ENCODE data around the gene NELL2. TPM values are rescaled to one million over a fixed set of nuclear protein-coding genes. Genes with fewer than 3 reads are reported as not detected.
"Not testable (repeated sequence)": the region's sequence is repeated elsewhere in the genome, so short reads cannot be mapped to it uniquely, and the experiment has no call there.

The NELL2 gene
- total RNA-seq, result 1 to 10 TPM; 5.8 to 7.2 TPM

- H3K4me3 ChIP-seq, result peak within 1 kb of the TSS; percentile 34 to 41
- no peaks in the 10 kb centered on the region for H3K9me3 ChIP-seq
- intact Hi-C loops (cut with DNase I), result no loop called here
- no peaks in the 10 kb centered on the region for H3K27me3 ChIP-seq (replicated peaks; ENCODE audit: insufficient read depth)
- TF ChIP-seq POLR2A (IDR thresholded peaks at IDR 0.05) (no peak), POLR2AphosphoS5 (IDR thresholded peaks at IDR 0.05) (no peak), CTCF (IDR thresholded peaks at IDR 0.05) (no peak)
- no peaks in the 10 kb centered on the region for H3K4me1 ChIP-seq (replicated peaks)
- H3K36me3 ChIP-seq, result no peaks in the 10 kb centered on the region
- H3K27ac ChIP-seq, result peak within 1 kb of the TSS; percentile 0 to 5
- DNase-seq (ENCODE audit: low spot score), result peak; percentile 40
- WGBS, result under 1% methylated on average over 38 of the region's 53 CpGs
Measured at GRCh38 chr12:44875954-44876543, at the start of gene NELL2. NELL2 (minus strand) TSS chr12:44876315; CDS start chr12:44875869, 446 bp downstream.

- no peaks in the 10 kb centered on the region for H3K27me3 ChIP-seq (replicated peaks; ENCODE audit: insufficient read depth)
- H3K36me3 ChIP-seq, result no peaks in the 10 kb centered on the region
- H3K4me3 ChIP-seq, result no peak overlapping the region
- H3K4me1 ChIP-seq (replicated peaks), result no peaks in the 10 kb centered on the region
- no peak for DNase-seq (ENCODE audit: low spot score)
- no peak overlapping the region for H3K27ac ChIP-seq
- 33% methylated on average over 3 of the region's 3 CpGs for WGBS
- H3K9me3 ChIP-seq, result no peaks in the 10 kb centered on the region
- TF ChIP-seq POLR2A (IDR thresholded peaks at IDR 0.05), result no peak
- intact Hi-C loops (cut with DNase I), result no loop called here
Measured at GRCh38 chr12:44921736-44922135, 45.6 kb upstream of the NELL2 start.

- Histone ChIP-seq H3K9me3 (no peaks in the 10 kb centered on the region), H3K27me3 (replicated peaks; ENCODE audit: insufficient read depth) (no peaks in the 10 kb centered on the region), H3K4me3 (no peak overlapping the region), H3K4me1 (replicated peaks) (no peaks in the 10 kb centered on the region), H3K27ac (no peak overlapping the region), H3K36me3 (no peaks in the 10 kb centered on the region)
- intact Hi-C loops (cut with DNase I), result no loop called here
- TF ChIP-seq CTCF (IDR thresholded peaks at IDR 0.05), result no peak
- TF ChIP-seq POLR2AphosphoS5 (IDR thresholded peaks at IDR 0.05), result no peak
- no peak for TF ChIP-seq POLR2A (IDR thresholded peaks at IDR 0.05)
- 75% methylated on average over 1 of the region's 1 CpG for WGBS
- no peak for DNase-seq (ENCODE audit: low spot score)
Measured at GRCh38 chr12:44917141-44917540, 41.0 kb upstream of the NELL2 start.

- H3K9me3 ChIP-seq, result no peaks in the 10 kb centered on the region
- TF ChIP-seq CTCF (IDR thresholded peaks at IDR 0.05) (no peak), POLR2AphosphoS5 (IDR thresholded peaks at IDR 0.05) (no peak), POLR2A (IDR thresholded peaks at IDR 0.05) (no peak)
- intact Hi-C loops (cut with DNase I), result no loop called here
- no peak overlapping the region for H3K4me3 ChIP-seq
- H3K27ac ChIP-seq, result no peak overlapping the region
- H3K4me1 ChIP-seq (replicated peaks), result no peaks in the 10 kb centered on the region
- no peaks in the 10 kb centered on the region for H3K36me3 ChIP-seq
- DNase-seq (ENCODE audit: low spot score), result no peak
- H3K27me3 ChIP-seq (replicated peaks; ENCODE audit: insufficient read depth), result no peaks in the 10 kb centered on the region
Measured at GRCh38 chr12:44915958-44916357, 39.8 kb upstream of the NELL2 start.

GRCh38 chr12:44904321-44904720 lies 28.2 kb upstream of the NELL2 start:
- intact Hi-C loops (cut with DNase I), result no loop called here
- no peak for TF ChIP-seq POLR2A (IDR thresholded peaks at IDR 0.05)
- TF ChIP-seq CTCF (IDR thresholded peaks at IDR 0.05), result no peak
- TF ChIP-seq POLR2AphosphoS5 (IDR thresholded peaks at IDR 0.05), result no peak
- Histone ChIP-seq H3K4me1 (replicated peaks) (no peaks in the 10 kb centered on the region), H3K4me3 (no peak overlapping the region), H3K27me3 (replicated peaks; ENCODE audit: insufficient read depth) (no peaks in the 10 kb centered on the region), H3K27ac (no peak overlapping the region), H3K9me3 (no peaks in the 10 kb centered on the region), H3K36me3 (no peaks in the 10 kb centered on the region)
- WGBS, result 41% methylated on average over 2 of the region's 2 CpGs
- no peak for DNase-seq (ENCODE audit: low spot score)

- H3K27ac ChIP-seq; H3K4me1 ChIP-seq (replicated peaks); H3K4me3 ChIP-seq; H3K9me3 ChIP-seq; DNase-seq (ENCODE audit: low spot score); H3K36me3 ChIP-seq; intact Hi-C loops (cut with DNase I); H3K27me3 ChIP-seq (replicated peaks; ENCODE audit: insufficient read depth): not testable (repeated sequence)
- 84% methylated on average over 6 of the region's 6 CpGs for WGBS
Measured at GRCh38 chr12:44898108-44898507, 22.0 kb upstream of the NELL2 start.
